ENCODE data around the gene FIGNL2.

- TF ChIP-seq CTCF (IDR thresholded peaks at IDR 0.05), result no peak
- TF ChIP-seq POLR2A (IDR thresholded peaks at IDR 0.05), result no peak
Measured at GRCh38 chr12:51822956-51823355, 25.6 kb downstream of the FIGNL2 start.

All from uterus (tissue), 2 donors.